Measurements from ENCODE around the gene TRIML2. TPM values are rescaled to one million over a fixed set of nuclear protein-coding genes. Genes with fewer than 3 reads are reported as not detected.

TRIML2 gene
- total RNA-seq (2014; rRNA removed; shearing (Covaris generic)) = 1.7 and 3.1 TPM in 2 replicates
- 8.8 and 11.2 TPM in 2 replicates for polyA plus RNA-seq (2015; cell fraction: cytosol; rRNA removed)
- polyA plus RNA-seq (2015; cell fraction: nucleus; rRNA removed) = 37.5 and 46.0 TPM in 2 replicates

GRCh38 chr4:188109157-188109755 is at the start of gene TRIML2:
TSS of gene TRIML2 (minus strand) at chr4:188109603. CDS start at chr4:188105368, 4,235 bp downstream.
- DNase-seq (ENCODE audit: low read depth) = peak; percentile 36

GRCh38 chr4:188158336-188158735 is 48.9 kb upstream of the TRIML2 start:
- no peak for DNase-seq (ENCODE audit: low read depth)

GRCh38 chr4:188154668-188155405 is 45.4 kb upstream of the TRIML2 start:
- DNase-seq (ENCODE audit: low read depth) = no peak

- no peak for DNase-seq (ENCODE audit: low read depth)
These were observed 38.4 kb upstream of the TRIML2 start for GRCh38 chr4:188147776-188148175.

GRCh38 chr4:188147176-188147575 is 37.8 kb upstream of the TRIML2 start:
- no peak for DNase-seq (ENCODE audit: low read depth)

GRCh38 chr4:188146618-188147017 is 37.2 kb upstream of the TRIML2 start:
- no peak for DNase-seq (ENCODE audit: low read depth)

GRCh38 chr4:188145601-188146000 is 36.2 kb upstream of the TRIML2 start:
- peak; percentile 81 for DNase-seq (ENCODE audit: low read depth)

GRCh38 chr4:188143731-188144130 is 34.3 kb upstream of the TRIML2 start:
- DNase-seq (ENCODE audit: low read depth) = no peak

- DNase-seq (ENCODE audit: low read depth) = no peak
These were observed 30.3 kb upstream of the TRIML2 start for GRCh38 chr4:188139671-188140070.

- DNase-seq (ENCODE audit: low read depth) = no peak
These were observed 29.7 kb upstream of the TRIML2 start, which contains the start of gene TRIML1 for GRCh38 chr4:188139141-188139540. TSS of gene TRIML1 (plus strand) at chr4:188139441. CDS start at chr4:188139559, 118 bp downstream.

- no peak for DNase-seq (ENCODE audit: low read depth)
These were observed 28.8 kb upstream of the TRIML2 start for GRCh38 chr4:188138227-188138626.

GRCh38 chr4:188132232-188132631 is 22.8 kb upstream of the TRIML2 start:
- DNase-seq (ENCODE audit: low read depth) = no peak

GRCh38 chr4:188130355-188130754 is 21.0 kb upstream of the TRIML2 start:
- no peak for DNase-seq (ENCODE audit: low read depth)

GRCh38 chr4:188127214-188127874 is 17.9 kb upstream of the TRIML2 start:
- peak; percentile 88 for DNase-seq (ENCODE audit: low read depth)

GRCh38 chr4:188121530-188121929 is 12.1 kb upstream of the TRIML2 start:
- DNase-seq (ENCODE audit: low read depth) = no peak

- no peak for DNase-seq (ENCODE audit: low read depth)
These were observed 8.4 kb upstream of the TRIML2 start for GRCh38 chr4:188117631-188118324.

- DNase-seq (ENCODE audit: low read depth) = peak; percentile 27
These were observed 3.8 kb upstream of the TRIML2 start for GRCh38 chr4:188113156-188113555.

- no peak for DNase-seq (ENCODE audit: low read depth)
These were observed 2.6 kb upstream of the TRIML2 start for GRCh38 chr4:188111955-188112354.

GRCh38 chr4:188110741-188111471 is 1.5 kb upstream of the TRIML2 start:
- DNase-seq (ENCODE audit: low read depth) = no peak

- DNase-seq (ENCODE audit: low read depth) = no peak
These were observed 633 bp upstream of the TRIML2 start for GRCh38 chr4:188110036-188110435.
